ENCODE data around the gene MALRD1.

MALRD1 gene

DNA sequence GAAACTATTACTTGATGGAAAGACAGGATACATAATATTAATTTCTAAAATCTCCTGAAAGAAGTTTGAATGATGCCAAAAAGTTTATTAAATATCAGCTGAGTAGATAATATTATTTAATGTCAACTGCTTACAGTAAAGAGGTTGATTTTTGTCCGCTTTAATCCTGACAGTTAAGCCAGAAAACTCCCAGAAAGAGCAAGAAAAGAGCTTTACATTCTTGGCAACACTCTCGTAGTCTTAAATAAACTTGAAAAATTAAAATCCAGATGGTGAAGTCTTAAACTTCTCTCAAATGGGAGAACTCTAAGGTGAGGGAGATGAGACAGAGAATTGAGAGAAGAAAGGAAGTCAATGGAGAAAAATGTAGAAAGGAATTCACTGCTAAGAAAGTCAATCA, 568.4 kb downstream of the MALRD1 start:
- H3K27ac ChIP-seq: no peak overlapping the region
- TF ChIP-seq CTCF (conservative IDR thresholded peaks at IDR 0.05; ENCODE audit: low read depth): no peak
- ChIA-PET CTCF (no interaction called here), POLR2A (ENCODE audit: low non-redundant PET) (no interaction called here)
- no peak for DNase-seq (ENCODE audit: low spot score)

- DNase-seq (ENCODE audit: low spot score): no peak
- no peak for TF ChIP-seq CTCF (conservative IDR thresholded peaks at IDR 0.05; ENCODE audit: low read depth)
- CTCF ChIA-PET: no interaction called here
- H3K27ac ChIP-seq: no peak overlapping the region
- POLR2A ChIA-PET (ENCODE audit: low non-redundant PET): no interaction called here
Observed at GRCh38 chr10:19620811-19621210, 572.2 kb downstream of the MALRD1 start.

DNA sequence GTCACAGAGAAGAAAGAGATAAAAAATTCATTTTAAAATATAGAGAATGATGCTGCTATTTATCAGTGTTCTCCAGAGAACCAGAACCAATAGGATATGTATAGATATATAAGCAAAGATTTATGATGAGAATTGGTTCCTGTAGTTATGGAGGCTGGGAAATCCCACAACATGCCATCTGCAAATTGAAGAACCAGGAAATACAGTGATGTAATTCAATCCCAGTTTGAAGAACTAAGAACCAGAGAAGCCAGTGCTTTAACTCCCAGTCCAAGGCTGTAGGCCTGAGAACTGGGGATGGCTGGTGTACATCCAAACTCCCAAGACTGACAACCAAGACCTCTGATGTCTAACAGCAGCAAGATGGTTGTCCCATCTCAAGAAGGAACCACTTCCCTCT, 574.7 kb downstream of the MALRD1 start:
- TF ChIP-seq CTCF (conservative IDR thresholded peaks at IDR 0.05; ENCODE audit: low read depth): no peak
- POLR2A ChIA-PET (ENCODE audit: low non-redundant PET): no interaction called here
- CTCF ChIA-PET: no interaction called here
- no peak overlapping the region for H3K27ac ChIP-seq
- DNase-seq (ENCODE audit: low spot score): no peak

DNA sequence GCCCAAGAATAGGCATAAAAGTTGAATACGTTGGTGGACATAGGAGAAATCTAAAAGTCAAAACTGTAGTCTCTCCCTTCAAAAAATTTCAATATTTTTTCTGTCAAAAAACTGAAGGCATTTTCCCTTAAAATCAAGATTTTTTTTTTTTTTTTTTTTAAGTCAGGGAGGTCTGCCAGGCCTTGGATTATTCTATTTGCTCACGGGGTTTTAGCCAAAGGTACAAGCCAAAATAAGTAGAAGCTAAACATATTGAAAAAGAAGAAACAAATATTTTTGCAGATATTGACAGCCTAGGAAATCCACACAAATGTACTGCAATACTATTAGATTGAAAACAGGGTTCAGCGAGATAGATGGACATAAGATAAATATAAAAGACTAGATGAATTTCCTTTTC, 577.6 kb downstream of the MALRD1 start:
- no peak for DNase-seq (ENCODE audit: low spot score)
- CTCF ChIA-PET: interaction anchor here (0.6 kb wide), 1 partner anchor 23 kb away, joined by 3 read pairs; no protein-coding TSS in a partner anchor
- POLR2A ChIA-PET (ENCODE audit: low non-redundant PET): no interaction called here
- TF ChIP-seq CTCF (conservative IDR thresholded peaks at IDR 0.05; ENCODE audit: low read depth): no peak
- H3K27ac ChIP-seq: no peak overlapping the region

DNA sequence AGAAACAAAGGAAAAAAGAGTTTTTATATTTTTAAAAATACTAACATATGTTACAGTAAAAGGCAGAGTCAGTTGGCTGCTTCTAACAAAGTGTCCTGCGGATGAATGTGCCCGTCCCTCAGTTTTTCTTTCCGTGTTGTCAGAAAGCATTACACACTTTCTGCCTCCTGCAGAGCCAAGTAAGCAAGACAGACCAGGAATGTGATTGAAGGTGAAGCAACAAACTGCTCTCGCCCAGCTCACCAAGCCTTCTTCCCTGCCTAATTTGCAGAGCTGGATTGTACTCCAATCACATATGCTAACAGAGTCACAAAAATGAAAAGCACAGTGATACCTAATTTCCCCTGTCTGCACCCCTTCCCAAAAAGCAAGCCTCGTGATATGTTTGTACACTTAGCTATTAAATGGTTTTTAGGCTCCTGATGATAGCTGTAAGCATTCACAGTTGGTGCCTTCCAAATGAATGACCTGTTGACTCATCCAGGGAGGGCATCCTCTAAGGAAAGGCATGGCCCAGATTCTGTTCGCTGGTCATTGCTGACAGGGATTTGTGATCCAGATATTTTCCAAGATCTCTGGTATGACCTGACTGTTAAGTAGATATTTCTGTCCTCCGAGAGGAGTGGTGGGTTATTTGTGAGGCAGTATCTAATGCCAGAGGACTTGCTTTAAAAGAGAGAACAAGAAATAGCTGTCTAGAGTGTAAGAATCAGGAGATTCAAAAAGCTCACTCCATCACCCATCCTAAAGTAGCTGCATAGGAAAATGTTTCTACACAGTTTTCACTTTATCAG, 580.4 kb downstream of the MALRD1 start:
- no peak overlapping the region for H3K27ac ChIP-seq
- ChIA-PET CTCF (interaction anchor here (0.6 kb wide), 1 partner anchor 363 kb away, joined by 4 read pairs; no protein-coding TSS in a partner anchor), POLR2A (ENCODE audit: low non-redundant PET) (no interaction called here)
- DNase-seq (ENCODE audit: low spot score): no peak
- no peak for TF ChIP-seq CTCF (conservative IDR thresholded peaks at IDR 0.05; ENCODE audit: low read depth)

GRCh38 chr10:19629567-19629966, 581.0 kb downstream of the MALRD1 start:
- no peak for DNase-seq (ENCODE audit: low spot score)
- ChIA-PET CTCF (interaction anchor here (0.6 kb wide), 1 partner anchor 364 kb away, joined by 4 read pairs; no protein-coding TSS in a partner anchor), POLR2A (ENCODE audit: low non-redundant PET) (no interaction called here)
- no peak overlapping the region for H3K27ac ChIP-seq
- TF ChIP-seq CTCF (conservative IDR thresholded peaks at IDR 0.05; ENCODE audit: low read depth): no peak
